ENCODE data around the gene HERC5. TPM values are rescaled to one million over a fixed set of nuclear protein-coding genes. Genes with fewer than 3 reads are reported as not detected.
"Not testable (repeated sequence)": the region's sequence is repeated elsewhere in the genome, so short reads cannot be mapped to it uniquely, and the experiment has no call there.

The HERC5 gene
- total RNA-seq, 1 experiment from 2014 or later, result 4.6 TPM

GRCh38 chr4:88447371-88448095 is 9.4 kb upstream of the HERC5 start:
- no peak overlapping the region for H3K27ac ChIP-seq
- no peaks in the 10 kb centered on the region for H3K9me2 ChIP-seq (ENCODE audit: insufficient read depth)
- CTCF ChIA-PET, result no interaction called here
- no peaks in the 10 kb centered on the region for H3K4me1 ChIP-seq (replicated peaks; ENCODE audit: insufficient read depth)
- H3K27me3 ChIP-seq (ENCODE audit: insufficient read depth, low read depth), result no peaks in the 10 kb centered on the region
- DNase-seq, result no peak
- H3K4me3 ChIP-seq, result no peak overlapping the region
- intact Hi-C loops (cut with micrococcal nuclease; ENCODE audit: unreplicated experiment), result no loop called here
- no peak overlapping the region for H2AFZ ChIP-seq
- H3K36me3 ChIP-seq (ENCODE audit: low read depth), result no peaks in the 10 kb centered on the region
- no peaks in the 10 kb centered on the region for H3K9me3 ChIP-seq (ENCODE audit: insufficient read depth, low read depth)
- TF ChIP-seq CTCF (conservative IDR thresholded peaks at IDR 0.05), result no peak
- no peak for TF ChIP-seq EZH2 (IDR thresholded peaks at IDR 0.05; ENCODE audit: low read depth)
- BruUV-seq (replicated peaks), result no TSS peak
- H3K79me2 ChIP-seq (ENCODE audit: low read depth), result no peaks in the 10 kb centered on the region
- H3F3A ChIP-seq (ENCODE audit: insufficient read depth, low read depth), result no peaks in the 10 kb centered on the region
- no peaks in the 10 kb centered on the region for H4K20me1 ChIP-seq (ENCODE audit: insufficient read depth)
- POLR2A ChIA-PET (ENCODE audit: unreplicated experiment), result no interaction called here
- H3K4me2 ChIP-seq, result no peak overlapping the region

- H3K4me3 ChIP-seq; H3K79me2 ChIP-seq (ENCODE audit: low read depth); intact Hi-C loops (cut with micrococcal nuclease; ENCODE audit: unreplicated experiment); H4K20me1 ChIP-seq (ENCODE audit: insufficient read depth); H3K9me2 ChIP-seq (ENCODE audit: insufficient read depth); POLR2A ChIA-PET (ENCODE audit: unreplicated experiment); H3K9me3 ChIP-seq (ENCODE audit: insufficient read depth, low read depth); H3K36me3 ChIP-seq (ENCODE audit: low read depth); H3K27ac ChIP-seq; H3K4me1 ChIP-seq (replicated peaks; ENCODE audit: insufficient read depth); H3F3A ChIP-seq (ENCODE audit: insufficient read depth, low read depth); DNase-seq; H2AFZ ChIP-seq; H3K4me2 ChIP-seq; H3K27me3 ChIP-seq (ENCODE audit: insufficient read depth, low read depth); CTCF ChIA-PET; BruUV-seq (replicated peaks): not testable (repeated sequence)
Observed at GRCh38 chr4:88448211-88448765, 8.6 kb upstream of the HERC5 start.

GRCh38 chr4:88448889-88449288 is 8.0 kb upstream of the HERC5 start:
- H3K27ac ChIP-seq, result no peak overlapping the region
- H3F3A ChIP-seq (ENCODE audit: insufficient read depth, low read depth), result no peaks in the 10 kb centered on the region
- H3K4me3 ChIP-seq, result no peak overlapping the region
- no peaks in the 10 kb centered on the region for H3K36me3 ChIP-seq (ENCODE audit: low read depth)
- BruUV-seq (replicated peaks), result no TSS peak
- intact Hi-C loops (cut with micrococcal nuclease; ENCODE audit: unreplicated experiment), result no loop called here
- H4K20me1 ChIP-seq (ENCODE audit: insufficient read depth), result no peaks in the 10 kb centered on the region
- TF ChIP-seq EZH2 (IDR thresholded peaks at IDR 0.05; ENCODE audit: low read depth) (no peak), CTCF (conservative IDR thresholded peaks at IDR 0.05) (no peak)
- no peak for DNase-seq
- ChIA-PET CTCF (no interaction called here), POLR2A (ENCODE audit: unreplicated experiment) (no interaction called here)
- no peak overlapping the region for H2AFZ ChIP-seq
- no peak overlapping the region for H3K4me2 ChIP-seq
- no peaks in the 10 kb centered on the region for H3K4me1 ChIP-seq (replicated peaks; ENCODE audit: insufficient read depth)
- H3K27me3 ChIP-seq (ENCODE audit: insufficient read depth, low read depth), result no peaks in the 10 kb centered on the region
- no peaks in the 10 kb centered on the region for H3K9me3 ChIP-seq (ENCODE audit: insufficient read depth, low read depth)
- no peaks in the 10 kb centered on the region for H3K9me2 ChIP-seq (ENCODE audit: insufficient read depth)
- H3K79me2 ChIP-seq (ENCODE audit: low read depth), result no peaks in the 10 kb centered on the region

- no peaks in the 10 kb centered on the region for H3K4me1 ChIP-seq (replicated peaks; ENCODE audit: insufficient read depth)
Observed at GRCh38 chr4:88449290-88449689, 7.6 kb upstream of the HERC5 start.

More at GRCh38 chr4:88449290-88449689, 7.6 kb upstream of the HERC5 start:
- intact Hi-C loops (cut with micrococcal nuclease; ENCODE audit: unreplicated experiment), result no loop called here
- CTCF ChIA-PET, result no interaction called here
- Histone ChIP-seq H2AFZ (no peak overlapping the region), H4K20me1 (ENCODE audit: insufficient read depth) (no peaks in the 10 kb centered on the region), H3K36me3 (ENCODE audit: low read depth) (no peaks in the 10 kb centered on the region), H3F3A (ENCODE audit: insufficient read depth, low read depth) (no peaks in the 10 kb centered on the region), H3K9me2 (ENCODE audit: insufficient read depth) (no peaks in the 10 kb centered on the region), H3K4me2 (no peak overlapping the region), H3K27ac (no peak overlapping the region), H3K4me3 (no peak overlapping the region), H3K9me3 (ENCODE audit: insufficient read depth, low read depth) (no peaks in the 10 kb centered on the region), H3K79me2 (ENCODE audit: low read depth) (no peaks in the 10 kb centered on the region), H3K27me3 (ENCODE audit: insufficient read depth, low read depth) (no peaks in the 10 kb centered on the region)
- DNase-seq, result no peak
- BruUV-seq (replicated peaks), result no TSS peak
- no peak for TF ChIP-seq CTCF (conservative IDR thresholded peaks at IDR 0.05)
- TF ChIP-seq EZH2 (IDR thresholded peaks at IDR 0.05; ENCODE audit: low read depth), result no peak
- POLR2A ChIA-PET (ENCODE audit: unreplicated experiment), result no interaction called here
